Esophagus mucosa (tissue), 1 donor: Measurements from ENCODE around the gene FAM9A. TPM values are rescaled to one million over a fixed set of nuclear protein-coding genes. Genes with fewer than 3 reads are reported as not detected.
A peak's percentile ranks its signal among the peaks of the same experiment; 100 is the strongest.
"Not testable (repeated sequence)": the region's sequence is repeated elsewhere in the genome, so short reads cannot be mapped to it uniquely, and the experiment has no call there.

Source experiments
- ATAC-seq: fragments of 200-7000 bp; cut with Tn5 transposase; one replicate; pipeline ENCODE4 v1.9.1; 2020
- total RNA-seq: library from RNA; stranded (reverse); gene quantifications from one replicate; pipeline ENCODE4 v1.2.4, GENCODE V29; 2023
- donor health status: DM: yes; HTN: yes; CAD: no.

The FAM9A gene
- total RNA-seq, 1 donor from 2014 or later: not detected

GRCh38 chrX:8800351-8800750, 832 bp downstream of the FAM9A start:
- ATAC-seq: not testable (repeated sequence)

GRCh38 chrX:8799281-8799680, 1.9 kb downstream of the FAM9A start:
- ATAC-seq: not testable (repeated sequence)

- not testable (repeated sequence) for ATAC-seq
Observed at GRCh38 chrX:8798702-8799101, 2.5 kb downstream of the FAM9A start.

GRCh38 chrX:8787119-8787518, 14.1 kb downstream of the FAM9A start:
- ATAC-seq: not testable (repeated sequence)

- no peak for ATAC-seq
Observed at GRCh38 chrX:8784162-8784561, 17.0 kb downstream of the FAM9A start.

- ATAC-seq: no peak
Observed at GRCh38 chrX:8783714-8784098, 17.5 kb downstream of the FAM9A start.

GRCh38 chrX:8783097-8783713, 18.0 kb downstream of the FAM9A start:
- peak; percentile 51 for ATAC-seq

GRCh38 chrX:8782595-8782994, 18.6 kb downstream of the FAM9A start:
- ATAC-seq: no peak

GRCh38 chrX:8781921-8782320, 19.3 kb downstream of the FAM9A start:
- ATAC-seq: not testable (repeated sequence)

GRCh38 chrX:8773117-8773516, 28.1 kb downstream of the FAM9A start:
- no peak for ATAC-seq

- ATAC-seq: no peak
Observed at GRCh38 chrX:8760021-8760420, 41.2 kb downstream of the FAM9A start.

- not testable (repeated sequence) for ATAC-seq
Observed at GRCh38 chrX:8758706-8759105, 42.5 kb downstream of the FAM9A start.

GRCh38 chrX:8757609-8758389, 43.4 kb downstream of the FAM9A start:
- not testable (repeated sequence) for ATAC-seq

- ATAC-seq: no peak
Observed at GRCh38 chrX:8755813-8756212, 45.4 kb downstream of the FAM9A start.

- ATAC-seq: no peak
Observed at GRCh38 chrX:8755116-8755515, 46.1 kb downstream of the FAM9A start.

- no peak for ATAC-seq
Observed at GRCh38 chrX:8749697-8750096, 51.5 kb downstream of the FAM9A start.

- no peak for ATAC-seq
Observed at GRCh38 chrX:8748855-8749254, 52.3 kb downstream of the FAM9A start.

- no peak for ATAC-seq
Observed at GRCh38 chrX:8743126-8743732, 58.0 kb downstream of the FAM9A start.

GRCh38 chrX:8741981-8742380, 59.2 kb downstream of the FAM9A start:
- ATAC-seq: no peak
